GM23338 (cell line): ENCODE results near the gene NUDT6.

ENCODE experiments used
- JUNB ChIP-seq: IDR thresholded peaks from one replicate; pipeline ENCODE4 v1.6.1; 2016; ENCODE audit warnings: antibody characterized with exemption; ENCODE audit not compliant: unreplicated experiment
- ZNF331 ChIP-seq: fragments of 250-450 bp; sonication (Bioruptor Pico); IDR thresholded peaks from 2 replicates; pipeline ENCODE4 v1.5.0; 2020; ENCODE audit warnings: low read depth, mild to moderate bottlenecking, moderate library complexity
- TF ChIP-seq, protein P1 (sequence below), 2 experiments: fragments of 200-600 bp in 1 of 2; sonication (generic) in 1 of 2; conservative IDR thresholded peaks; 2 replicates each; pipeline versions ENCODE4 v1.5.1 to v1.6.1; 2016 to 2017; ENCODE audit warnings: antibody characterized with exemption in 2 of 2, low read depth in 2 of 2, mild to moderate bottlenecking in 2 of 2, moderate library complexity in 1 of 2

DNA sequence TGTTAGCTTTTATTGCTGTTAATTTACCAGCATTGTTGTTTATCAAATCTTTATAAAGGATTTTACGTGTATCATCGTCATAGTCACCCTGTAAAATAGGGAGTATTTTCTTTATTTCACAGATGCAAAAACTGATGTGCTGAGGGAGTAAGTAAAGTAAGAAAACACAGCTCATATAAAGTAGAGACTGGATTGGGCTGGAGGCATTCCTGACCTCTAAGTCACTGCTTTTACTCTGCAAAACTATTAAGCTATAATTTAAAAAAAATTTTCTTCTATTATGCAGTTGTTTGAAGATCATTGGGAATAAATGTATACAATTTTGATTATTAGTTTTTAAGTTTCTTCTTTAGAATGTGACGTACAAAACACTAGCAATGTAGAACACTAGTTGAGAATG lies 45.9 kb downstream of the NUDT6 start:
- TF ChIP-seq, protein P1, sequence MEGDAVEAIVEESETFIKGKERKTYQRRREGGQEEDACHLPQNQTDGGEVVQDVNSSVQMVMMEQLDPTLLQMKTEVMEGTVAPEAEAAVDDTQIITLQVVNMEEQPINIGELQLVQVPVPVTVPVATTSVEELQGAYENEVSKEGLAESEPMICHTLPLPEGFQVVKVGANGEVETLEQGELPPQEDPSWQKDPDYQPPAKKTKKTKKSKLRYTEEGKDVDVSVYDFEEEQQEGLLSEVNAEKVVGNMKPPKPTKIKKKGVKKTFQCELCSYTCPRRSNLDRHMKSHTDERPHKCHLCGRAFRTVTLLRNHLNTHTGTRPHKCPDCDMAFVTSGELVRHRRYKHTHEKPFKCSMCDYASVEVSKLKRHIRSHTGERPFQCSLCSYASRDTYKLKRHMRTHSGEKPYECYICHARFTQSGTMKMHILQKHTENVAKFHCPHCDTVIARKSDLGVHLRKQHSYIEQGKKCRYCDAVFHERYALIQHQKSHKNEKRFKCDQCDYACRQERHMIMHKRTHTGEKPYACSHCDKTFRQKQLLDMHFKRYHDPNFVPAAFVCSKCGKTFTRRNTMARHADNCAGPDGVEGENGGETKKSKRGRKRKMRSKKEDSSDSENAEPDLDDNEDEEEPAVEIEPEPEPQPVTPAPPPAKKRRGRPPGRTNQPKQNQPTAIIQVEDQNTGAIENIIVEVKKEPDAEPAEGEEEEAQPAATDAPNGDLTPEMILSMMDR (conservative IDR thresholded peaks at IDR 0.05; ENCODE audit: low read depth in 2 of 2) = no peak
- no peak for TF ChIP-seq ZNF331 (CRISPR knock-in tag)
- TF ChIP-seq JUNB = no peak
